ENCODE results near the gene TNFAIP6.

DNA sequence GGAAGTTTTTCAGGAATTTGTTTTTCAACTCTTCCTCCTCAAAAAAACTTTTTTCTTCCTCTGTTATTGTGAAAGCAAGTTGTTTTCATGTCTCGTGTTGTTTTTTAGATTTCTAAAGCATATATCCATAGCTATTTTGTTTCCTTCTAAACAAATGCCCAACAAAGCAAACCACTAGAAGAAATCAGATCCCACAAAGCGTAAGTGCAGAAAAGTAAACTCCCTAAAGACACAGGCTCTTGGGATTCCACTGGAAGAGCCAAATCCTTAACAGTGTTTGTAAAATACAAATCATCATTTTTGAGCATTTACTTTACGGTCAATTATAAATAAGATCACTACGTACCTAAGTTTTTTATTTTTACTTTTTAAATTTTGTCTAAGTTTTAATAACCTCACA lies 30.6 kb downstream of the TNFAIP6 start:
- TF ChIP-seq GATA2 (IDR thresholded peaks at IDR 0.05; ENCODE audit: low read depth, low read length) (no peak), GATA3 (IDR thresholded peaks at IDR 0.05; ENCODE audit: low read depth, low read length) (no peak)

Data from SH-SY5Y (cell line).